Measurements from ENCODE around the gene ITFG1.

ITFG1 gene

GRCh38 chr16:47161464-47161863 is 299.4 kb downstream of the ITFG1 start:
- Histone ChIP-seq H3K79me2 (ENCODE audit: insufficient read depth, low read length) (no peaks in the 10 kb centered on the region), H3K27me3 (ENCODE audit: insufficient read depth, low read length, poor library complexity, severe bottlenecking) (no peaks in the 10 kb centered on the region), H3K4me2 (ENCODE audit: low read depth, low read length, poor library complexity, severe bottlenecking) (no peak overlapping the region), H3K9ac (ENCODE audit: low read depth, low read length, poor library complexity, severe bottlenecking) (no peak overlapping the region), H3K9me3 (ENCODE audit: insufficient read depth, low read depth, low read length) (no peaks in the 10 kb centered on the region), H4K20me1 (ENCODE audit: insufficient read depth, low read length, poor library complexity, severe bottlenecking) (no peaks in the 10 kb centered on the region), H3K9me2 (replicated peaks; ENCODE audit: low read depth, low read length) (no peaks in the 10 kb centered on the region), H2AFZ (ENCODE audit: low read length) (no peak overlapping the region), H3K4me1 (ENCODE audit: insufficient read depth, low read length, poor library complexity, severe bottlenecking) (no peaks in the 10 kb centered on the region), H3K4me3 (ENCODE audit: low read length, poor library complexity, severe bottlenecking) (no peak overlapping the region), H3F3A (ENCODE audit: low read depth) (no peaks in the 10 kb centered on the region), H3K36me3 (ENCODE audit: insufficient read depth, low read length) (peaks cover 18% of the 10 kb centered on the region; the same call in 1 of the 2 replicates)
- TF ChIP-seq EZH2phosphoT487 (IDR thresholded peaks at IDR 0.05; ENCODE audit: borderline replicate concordance) (no peak), CTCF (conservative IDR thresholded peaks at IDR 0.05; ENCODE audit: low read length) (no peak)

- Histone ChIP-seq H3F3A (ENCODE audit: low read depth) (no peaks in the 10 kb centered on the region), H3K4me3 (ENCODE audit: low read length, poor library complexity, severe bottlenecking) (no peak overlapping the region), H3K79me2 (ENCODE audit: insufficient read depth, low read length) (no peaks in the 10 kb centered on the region), H3K4me1 (ENCODE audit: insufficient read depth, low read length, poor library complexity, severe bottlenecking) (no peaks in the 10 kb centered on the region), H3K4me2 (ENCODE audit: low read depth, low read length, poor library complexity, severe bottlenecking) (no peak overlapping the region), H2AFZ (ENCODE audit: low read length) (no peak overlapping the region), H3K9me2 (replicated peaks; ENCODE audit: low read depth, low read length) (no peaks in the 10 kb centered on the region), H4K20me1 (ENCODE audit: insufficient read depth, low read length, poor library complexity, severe bottlenecking) (no peaks in the 10 kb centered on the region), H3K9me3 (ENCODE audit: insufficient read depth, low read depth, low read length) (no peaks in the 10 kb centered on the region), H3K9ac (ENCODE audit: low read depth, low read length, poor library complexity, severe bottlenecking) (no peak overlapping the region), H3K27me3 (ENCODE audit: insufficient read depth, low read length, poor library complexity, severe bottlenecking) (no peaks in the 10 kb centered on the region), H3K36me3 (ENCODE audit: insufficient read depth, low read length) (peaks cover 20% of the 10 kb centered on the region; the same call in 1 of the 2 replicates)
- TF ChIP-seq CTCF (conservative IDR thresholded peaks at IDR 0.05; ENCODE audit: low read length), result no peak
- no peak for TF ChIP-seq EZH2phosphoT487 (IDR thresholded peaks at IDR 0.05; ENCODE audit: borderline replicate concordance)
Observed at GRCh38 chr16:47160422-47160821, 300.4 kb downstream of the ITFG1 start.

GRCh38 chr16:47158992-47159391 is 301.9 kb downstream of the ITFG1 start:
- peaks cover 20% of the 10 kb centered on the region; the same call in 1 of the 2 replicates for H3K36me3 ChIP-seq (ENCODE audit: insufficient read depth, low read length)
- H3K9me3 ChIP-seq (ENCODE audit: insufficient read depth, low read depth, low read length), result no peaks in the 10 kb centered on the region
- no peaks in the 10 kb centered on the region for H3F3A ChIP-seq (ENCODE audit: low read depth)
- no peaks in the 10 kb centered on the region for H3K27me3 ChIP-seq (ENCODE audit: insufficient read depth, low read length, poor library complexity, severe bottlenecking)
- no peak overlapping the region for H3K4me2 ChIP-seq (ENCODE audit: low read depth, low read length, poor library complexity, severe bottlenecking)
- no peaks in the 10 kb centered on the region for H3K9me2 ChIP-seq (replicated peaks; ENCODE audit: low read depth, low read length)
- no peaks in the 10 kb centered on the region for H3K79me2 ChIP-seq (ENCODE audit: insufficient read depth, low read length)
- no peak overlapping the region for H3K9ac ChIP-seq (ENCODE audit: low read depth, low read length, poor library complexity, severe bottlenecking)
- H4K20me1 ChIP-seq (ENCODE audit: insufficient read depth, low read length, poor library complexity, severe bottlenecking), result no peaks in the 10 kb centered on the region
- no peak for TF ChIP-seq EZH2phosphoT487 (IDR thresholded peaks at IDR 0.05; ENCODE audit: borderline replicate concordance)
- no peak for TF ChIP-seq CTCF (conservative IDR thresholded peaks at IDR 0.05; ENCODE audit: low read length)
- no peak overlapping the region for H3K4me3 ChIP-seq (ENCODE audit: low read length, poor library complexity, severe bottlenecking)
- H3K4me1 ChIP-seq (ENCODE audit: insufficient read depth, low read length, poor library complexity, severe bottlenecking), result no peaks in the 10 kb centered on the region
- H2AFZ ChIP-seq (ENCODE audit: low read length), result no peak overlapping the region

All from Loucy (cell line).